Measurements from ENCODE around the gene TAS2R9.
A peak's percentile ranks its signal among the peaks of the same experiment; 100 is the strongest.

Gene TAS2R9

DNA sequence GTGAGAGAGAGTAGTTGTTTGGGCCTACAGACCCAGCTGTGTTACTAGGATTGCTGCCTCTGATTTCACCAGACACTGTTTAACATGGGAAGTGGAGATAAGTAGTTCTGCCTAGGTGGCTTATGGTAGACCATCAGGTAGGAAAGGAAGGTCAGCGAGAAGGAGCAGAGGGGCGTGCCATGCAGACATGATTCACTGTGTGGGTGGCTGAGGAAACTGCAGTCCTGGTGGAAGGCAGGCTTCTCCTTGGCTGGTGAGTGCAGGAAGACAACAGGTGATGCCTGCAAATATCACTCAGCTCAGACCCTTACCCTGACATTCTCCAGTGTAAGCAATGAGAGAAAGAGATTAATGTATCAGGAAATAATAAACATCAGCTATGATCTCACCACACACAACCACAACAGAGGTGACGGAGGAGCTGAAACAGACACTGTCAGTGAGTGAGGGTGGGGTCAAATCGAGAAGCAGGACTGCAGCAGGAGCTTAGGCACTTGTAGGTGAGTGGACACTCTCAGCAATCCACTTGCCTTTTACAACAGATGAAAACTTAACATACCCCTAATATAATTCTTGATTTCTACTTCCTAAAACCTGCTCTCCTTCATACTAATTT lies 41.4 kb upstream of the TAS2R9 start:
- Histone ChIP-seq H4K20me1 (ENCODE audit: insufficient read depth, low read length, poor library complexity, severe bottlenecking) (no peaks in the 10 kb centered on the region), H2AFZ (ENCODE audit: low read length) (no peak overlapping the region), H3K79me2 (ENCODE audit: insufficient read depth, low read length) (no peaks in the 10 kb centered on the region), H3K9me3 (ENCODE audit: insufficient read depth, low read depth, low read length) (no peaks in the 10 kb centered on the region; the same call in 1 of the 2 replicates), H3K36me3 (ENCODE audit: insufficient read depth, low read length) (no peaks in the 10 kb centered on the region), H3F3A (ENCODE audit: low read depth) (no peaks in the 10 kb centered on the region), H3K4me3 (ENCODE audit: low read length, poor library complexity, severe bottlenecking) (no peak overlapping the region), H3K4me2 (ENCODE audit: low read depth, low read length, poor library complexity, severe bottlenecking) (no peak overlapping the region), H3K4me1 (ENCODE audit: insufficient read depth, low read length, poor library complexity, severe bottlenecking) (peaks cover 16% of the 10 kb centered on the region), H3K9me2 (replicated peaks; ENCODE audit: low read depth, low read length) (no peaks in the 10 kb centered on the region), H3K27me3 (ENCODE audit: insufficient read depth, low read length, poor library complexity, severe bottlenecking) (no peaks in the 10 kb centered on the region), H3K9ac (ENCODE audit: low read depth, low read length, poor library complexity, severe bottlenecking) (no peak overlapping the region)
- TF ChIP-seq, protein P1, sequence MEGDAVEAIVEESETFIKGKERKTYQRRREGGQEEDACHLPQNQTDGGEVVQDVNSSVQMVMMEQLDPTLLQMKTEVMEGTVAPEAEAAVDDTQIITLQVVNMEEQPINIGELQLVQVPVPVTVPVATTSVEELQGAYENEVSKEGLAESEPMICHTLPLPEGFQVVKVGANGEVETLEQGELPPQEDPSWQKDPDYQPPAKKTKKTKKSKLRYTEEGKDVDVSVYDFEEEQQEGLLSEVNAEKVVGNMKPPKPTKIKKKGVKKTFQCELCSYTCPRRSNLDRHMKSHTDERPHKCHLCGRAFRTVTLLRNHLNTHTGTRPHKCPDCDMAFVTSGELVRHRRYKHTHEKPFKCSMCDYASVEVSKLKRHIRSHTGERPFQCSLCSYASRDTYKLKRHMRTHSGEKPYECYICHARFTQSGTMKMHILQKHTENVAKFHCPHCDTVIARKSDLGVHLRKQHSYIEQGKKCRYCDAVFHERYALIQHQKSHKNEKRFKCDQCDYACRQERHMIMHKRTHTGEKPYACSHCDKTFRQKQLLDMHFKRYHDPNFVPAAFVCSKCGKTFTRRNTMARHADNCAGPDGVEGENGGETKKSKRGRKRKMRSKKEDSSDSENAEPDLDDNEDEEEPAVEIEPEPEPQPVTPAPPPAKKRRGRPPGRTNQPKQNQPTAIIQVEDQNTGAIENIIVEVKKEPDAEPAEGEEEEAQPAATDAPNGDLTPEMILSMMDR (conservative IDR thresholded peaks at IDR 0.05; ENCODE audit: low read length): no peak
- no peak for TF ChIP-seq EZH2phosphoT487 (IDR thresholded peaks at IDR 0.05; ENCODE audit: borderline replicate concordance)

DNA sequence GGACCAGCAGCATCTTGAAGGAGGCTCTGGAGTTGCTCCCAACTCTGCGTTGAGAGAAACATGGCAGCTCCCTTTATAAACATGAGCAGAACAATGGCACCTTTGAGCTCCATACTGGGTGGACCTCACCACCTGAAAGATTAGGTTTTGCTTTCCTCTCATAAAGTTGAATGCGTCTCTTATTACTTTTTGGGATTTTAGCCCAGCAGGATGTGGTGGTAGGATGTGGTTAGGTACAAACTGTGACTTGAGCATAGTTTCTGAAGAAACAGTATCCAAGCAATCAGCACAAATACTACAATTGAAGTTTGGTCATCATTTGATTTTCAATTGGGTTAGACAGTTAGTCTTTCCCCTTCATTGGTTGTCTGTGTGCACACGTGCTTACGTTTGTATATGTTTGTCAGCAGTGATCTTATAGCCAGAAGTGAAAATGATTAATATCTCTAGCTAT lies 39.5 kb upstream of the TAS2R9 start, which contains the start of gene PRR4:
Gene PRR4, minus strand, starts transcription at position 51 of the 454 bp plus-strand sequence. Its CDS starts 38 bp downstream, at position 13.
- no peaks in the 10 kb centered on the region for H3K9me2 ChIP-seq (replicated peaks; ENCODE audit: low read depth, low read length)
- no peak within 1 kb of the TSS for H2AFZ ChIP-seq (ENCODE audit: low read length)
- H4K20me1 ChIP-seq (ENCODE audit: insufficient read depth, low read length, poor library complexity, severe bottlenecking): no peaks in the 10 kb centered on the region
- no peaks in the 10 kb centered on the region for H3K36me3 ChIP-seq (ENCODE audit: insufficient read depth, low read length)
- no peak for TF ChIP-seq EZH2phosphoT487 (IDR thresholded peaks at IDR 0.05; ENCODE audit: borderline replicate concordance)
- H3K79me2 ChIP-seq (ENCODE audit: insufficient read depth, low read length): no peaks in the 10 kb centered on the region
- H3K4me2 ChIP-seq (ENCODE audit: low read depth, low read length, poor library complexity, severe bottlenecking): peak within 1 kb of the TSS; percentile 59
- peaks cover 16% of the 10 kb centered on the region for H3K4me1 ChIP-seq (ENCODE audit: insufficient read depth, low read length, poor library complexity, severe bottlenecking)
- H3K4me3 ChIP-seq (ENCODE audit: low read length, poor library complexity, severe bottlenecking): no peak within 1 kb of the TSS
- H3K9ac ChIP-seq (ENCODE audit: low read depth, low read length, poor library complexity, severe bottlenecking): no peak within 1 kb of the TSS
- H3K9me3 ChIP-seq (ENCODE audit: insufficient read depth, low read depth, low read length): no peaks in the 10 kb centered on the region
- H3K27me3 ChIP-seq (ENCODE audit: insufficient read depth, low read length, poor library complexity, severe bottlenecking): no peaks in the 10 kb centered on the region
- no peaks in the 10 kb centered on the region for H3F3A ChIP-seq (ENCODE audit: low read depth)

DNA sequence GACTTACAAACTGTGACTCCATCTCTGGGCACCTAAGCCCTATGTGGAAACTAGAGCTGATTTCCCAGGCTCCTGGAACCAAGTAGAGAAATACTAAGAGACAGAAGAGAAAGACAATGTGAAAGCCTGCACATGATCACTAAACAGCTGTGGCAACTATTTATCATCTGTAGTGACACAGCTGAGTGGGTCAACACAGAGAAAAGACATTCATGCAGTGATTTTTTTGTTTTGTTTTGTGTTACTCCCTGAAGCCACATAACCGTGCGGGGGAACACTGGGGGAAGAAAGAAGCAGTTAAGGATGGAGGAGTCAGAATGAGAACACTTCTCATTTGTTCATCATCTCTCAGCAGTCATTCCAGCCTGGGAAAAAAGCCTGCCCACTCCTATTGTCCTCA lies 37.8 kb upstream of the TAS2R9 start:
- Histone ChIP-seq H3K4me2 (ENCODE audit: low read depth, low read length, poor library complexity, severe bottlenecking) (no peak overlapping the region), H3K4me1 (ENCODE audit: insufficient read depth, low read length, poor library complexity, severe bottlenecking) (peaks cover 16% of the 10 kb centered on the region), H3K36me3 (ENCODE audit: insufficient read depth, low read length) (no peaks in the 10 kb centered on the region), H3F3A (ENCODE audit: low read depth) (no peaks in the 10 kb centered on the region), H3K27me3 (ENCODE audit: insufficient read depth, low read length, poor library complexity, severe bottlenecking) (no peaks in the 10 kb centered on the region), H4K20me1 (ENCODE audit: insufficient read depth, low read length, poor library complexity, severe bottlenecking) (no peaks in the 10 kb centered on the region), H2AFZ (ENCODE audit: low read length) (no peak overlapping the region), H3K4me3 (ENCODE audit: low read length, poor library complexity, severe bottlenecking) (no peak overlapping the region), H3K79me2 (ENCODE audit: insufficient read depth, low read length) (no peaks in the 10 kb centered on the region), H3K9ac (ENCODE audit: low read depth, low read length, poor library complexity, severe bottlenecking) (no peak overlapping the region), H3K9me3 (ENCODE audit: insufficient read depth, low read depth, low read length) (no peaks in the 10 kb centered on the region), H3K9me2 (replicated peaks; ENCODE audit: low read depth, low read length) (no peaks in the 10 kb centered on the region)
- TF ChIP-seq, protein P1 (conservative IDR thresholded peaks at IDR 0.05; ENCODE audit: low read length): no peak
- TF ChIP-seq EZH2phosphoT487 (IDR thresholded peaks at IDR 0.05; ENCODE audit: borderline replicate concordance): no peak

DNA sequence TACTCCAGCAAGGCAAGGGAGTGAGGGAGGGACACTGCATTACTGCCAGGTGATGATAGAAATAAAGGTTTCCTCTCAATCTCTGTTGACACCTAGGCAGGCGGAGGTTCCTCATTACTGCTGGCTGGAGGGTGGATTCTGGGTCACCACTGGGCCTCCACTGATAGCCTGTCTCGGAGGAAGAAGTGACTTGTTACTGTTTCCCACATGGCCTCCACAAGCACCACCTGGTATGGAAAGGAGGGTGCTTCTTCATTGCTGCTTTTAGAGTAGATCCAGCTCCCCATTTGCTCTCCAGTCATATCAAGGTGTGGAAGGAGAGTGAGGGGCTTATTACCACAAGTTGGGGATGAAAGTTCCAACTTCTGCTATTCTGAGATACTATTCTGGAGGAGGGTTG lies 32.9 kb upstream of the TAS2R9 start:
- Histone ChIP-seq H3F3A (ENCODE audit: low read depth) (no peaks in the 10 kb centered on the region), H3K4me1 (ENCODE audit: insufficient read depth, low read length, poor library complexity, severe bottlenecking) (no peaks in the 10 kb centered on the region), H3K9me2 (replicated peaks; ENCODE audit: low read depth, low read length) (no peaks in the 10 kb centered on the region), H3K79me2 (ENCODE audit: insufficient read depth, low read length) (no peaks in the 10 kb centered on the region), H3K27me3 (ENCODE audit: insufficient read depth, low read length, poor library complexity, severe bottlenecking) (no peaks in the 10 kb centered on the region), H3K36me3 (ENCODE audit: insufficient read depth, low read length) (no peaks in the 10 kb centered on the region), H2AFZ (ENCODE audit: low read length) (no peak overlapping the region), H4K20me1 (ENCODE audit: insufficient read depth, low read length, poor library complexity, severe bottlenecking) (no peaks in the 10 kb centered on the region), H3K9me3 (ENCODE audit: insufficient read depth, low read depth, low read length) (no peaks in the 10 kb centered on the region), H3K4me3 (ENCODE audit: low read length, poor library complexity, severe bottlenecking) (no peak overlapping the region), H3K9ac (ENCODE audit: low read depth, low read length, poor library complexity, severe bottlenecking) (no peak overlapping the region), H3K4me2 (ENCODE audit: low read depth, low read length, poor library complexity, severe bottlenecking) (no peak overlapping the region)
- no peak for TF ChIP-seq EZH2phosphoT487 (IDR thresholded peaks at IDR 0.05; ENCODE audit: borderline replicate concordance)
- TF ChIP-seq, protein P1 (conservative IDR thresholded peaks at IDR 0.05; ENCODE audit: low read length): no peak

Data from Loucy (cell line).